HepG2 (cell line): ENCODE results near the gene NDRG3. TPM values are rescaled to one million over a fixed set of nuclear protein-coding genes. Genes with fewer than 3 reads are reported as not detected.

Experiments
- ATAC-seq: fragments of 200-7000 bp; cut with Tn5 transposase; 3 replicates; pipeline ENCODE4 v1.9.1; 2020; ENCODE audit warnings: mild to moderate bottlenecking, moderate library complexity
- BruUV-seq: library from RNA; stranded (reverse); fragments of 400-500 nt; replicated peaks from 2 replicates; lab custom pipeline; 2021; lab: Mats Ljungman, UMichigan
- CTCF ChIA-PET: fragments of 300-600 bp; formaldehyde crosslinking; extraction: SDS; loops from one replicate; lab custom pipeline; 2021; ENCODE audit warnings: low total read pairs, inconsistent platforms, low intra/inter-chr PET ratio; lab: Yijun Ruan, JAX
- POLR2A ChIA-PET: fragments of 350-600 bp; sonication (Branson Sonifier 250); formaldehyde crosslinking; loops from one replicate; lab custom pipeline; 2020; ENCODE audit warnings: antibody characterized with exemption, inconsistent platforms; lab: Yijun Ruan, JAX
- DNase-seq: peaks from one replicate; pipeline ENCODE4 v3.0.0-alpha.2; 2015; ENCODE audit warnings: low spot score
- FAIRE-seq: peaks from 3 replicates; lab custom pipeline; 2011; peaks lifted over from hg19 to GRCh38; lab: Jason Lieb, UNC
- H2AFZ ChIP-seq: one replicate; pipeline ENCODE4 v1.6.1; 2011; ENCODE audit warnings: low read length, inconsistent platforms
- H3K27ac ChIP-seq: fragments of 300-600 bp; 3 replicates; pipeline ENCODE4 v1.8.0; 2011; ENCODE audit warnings: mixed run types, mild to moderate bottlenecking, mixed read lengths, low read length, inconsistent platforms; ENCODE audit not compliant: insufficient read depth; ENCODE audit errors: extremely low read length
- H3K27me3 ChIP-seq, 2 experiments: fragments of 200-600 bp in 1 of 2; 2 replicates in 1 of 2; 3 replicates in 1 of 2; pipeline versions ENCODE4 v1.6.0 to v1.8.0; 2011; ENCODE audit warnings: low read length in 2 of 2, mild to moderate bottlenecking in 2 of 2, moderate library complexity in 2 of 2, inconsistent platforms in 1 of 2; ENCODE audit not compliant: insufficient read depth in 2 of 2, control insufficient read depth in 1 of 2
- H3K36me3 ChIP-seq, 2 experiments: fragments of 200-600 bp in 1 of 2; replicated peaks in 1 of 2; 2 replicates in 1 of 2; 3 replicates in 1 of 2; pipeline versions ENCODE4 v1.5.1 to v1.8.0; 2011; ENCODE audit warnings: low read length in 2 of 2, inconsistent platforms in 1 of 2; ENCODE audit not compliant: insufficient read depth in 2 of 2, control insufficient read depth in 1 of 2
- H3K4me1 ChIP-seq: 2 replicates; pipeline ENCODE4 v1.5.1; 2012; ENCODE audit warnings: low read length, inconsistent platforms; ENCODE audit not compliant: insufficient read depth
- H3K4me2 ChIP-seq: 2 replicates; pipeline ENCODE4 v1.6.0; 2011; ENCODE audit warnings: low read depth, low read length, inconsistent platforms
- H3K4me3 ChIP-seq, 3 experiments: fragments of 200-600 bp in 1 of 3; sonication (generic), shearing (Covaris generic) in 1 of 3; replicated peaks in 1 of 3; 2 replicates each; pipeline ENCODE4 v1.5.1; 2011 to 2016; ENCODE audit warnings: low read length in 3 of 3, inconsistent platforms in 2 of 3, low read depth in 2 of 3, mild to moderate bottlenecking in 2 of 3, control low read depth in 1 of 3, mixed read lengths in 1 of 3; ENCODE audit not compliant: insufficient read depth in 1 of 3
- H3K79me2 ChIP-seq: one replicate; pipeline ENCODE4 v1.6.1; 2011; ENCODE audit warnings: low read length, inconsistent platforms; ENCODE audit not compliant: insufficient read depth
- H3K9ac ChIP-seq: 2 replicates; pipeline ENCODE4 v1.6.0; 2011; ENCODE audit warnings: mild to moderate bottlenecking, low read depth, low read length, inconsistent platforms; ENCODE audit not compliant: insufficient read depth
- H3K9me3 ChIP-seq: 2 replicates; pipeline ENCODE4 v1.5.1; 2012; ENCODE audit warnings: mild to moderate bottlenecking, low read length
- H4K20me1 ChIP-seq: 2 replicates; pipeline ENCODE4 v1.6.0; 2011; ENCODE audit warnings: inconsistent platforms, mild to moderate bottlenecking, low read length, moderate library complexity; ENCODE audit not compliant: insufficient read depth
- ARNT ChIP-seq: fragments of 450-650 bp; IDR thresholded peaks from 2 replicates; pipeline ENCODE4 v1.6.1; 2017
- TBX2 ChIP-seq: sonication (generic); formaldehyde crosslinking; IDR thresholded peaks from 2 replicates; pipeline ENCODE4 v1.5.0; 2020; ENCODE audit warnings: missing genetic modification reagents, mild to moderate bottlenecking, borderline replicate concordance
- ZBTB42 ChIP-seq: sonication (generic); formaldehyde crosslinking; IDR thresholded peaks from 2 replicates; pipeline ENCODE4 v1.5.0; 2020; ENCODE audit warnings: mild to moderate bottlenecking, missing genetic modification reagents
- ZMYM4 ChIP-seq: sonication (generic); formaldehyde crosslinking; IDR thresholded peaks from 2 replicates; pipeline ENCODE4 v1.8.1; 2023; ENCODE audit warnings: mild to moderate bottlenecking, missing genetic modification reagents
- ZNF737 ChIP-seq: sonication (generic); formaldehyde crosslinking; IDR thresholded peaks from 2 replicates; pipeline ENCODE4 v1.5.0; 2020; ENCODE audit warnings: missing genetic modification reagents, mild to moderate bottlenecking, borderline replicate concordance
- ZNF770 ChIP-seq: sonication (generic); formaldehyde crosslinking; IDR thresholded peaks from 2 replicates; pipeline ENCODE4 v1.5.0; 2020; ENCODE audit warnings: mild to moderate bottlenecking, missing genetic modification reagents
- ZUFSP ChIP-seq: sonication (generic); formaldehyde crosslinking; IDR thresholded peaks from 2 replicates; pipeline ENCODE4 v1.9.0; 2021; ENCODE audit warnings: missing genetic modification reagents, mild to moderate bottlenecking, borderline replicate concordance
- WGBS: methylation state at CpG from one replicate; pipeline ENCODE4 v1.1.6; 2017; ENCODE audit warnings: low lambda C conversion rate; 5-methylcytosine and 5-hydroxymethylcytosine counted together
- in situ Hi-C: cut with HindIII; loops from 2 replicates; pipeline ENCODE4 v1.10.0; 2017; ENCODE audit warnings: low pct_unique_long_range_greater_than_20kb; ENCODE audit not compliant: extremely low pct_ligation_motif_present
- intact Hi-C: fragments of 100-400 bp; cut with micrococcal nuclease; formaldehyde crosslinking; loops from one replicate; pipeline ENCODE4 v1.10.0; 2022; ENCODE audit not compliant: unreplicated experiment
- polyA plus RNA-seq, 8 experiments: library from polyadenylated mRNA; depleted of rRNA in 3 of 8; stranded (reverse) in 7 of 8; unstranded in 1 of 8; fragments of >200 nt; fragmentation: Illumina TruSeq in 4 of 8; extraction: Trizol in 4 of 8; gene quantifications; 2 replicates each; pipeline versions ENCODE4 v1.2.1 to v1.2.3, GENCODE V29; 2011 to 2016; ENCODE audit warnings: low read depth in 4 of 8, missing spikeins in 1 of 8, mixed read lengths in 1 of 8; ENCODE audit not compliant: insufficient read depth in 1 of 8
- total RNA-seq, 5 experiments: library from RNA; depleted of rRNA; stranded (reverse); fragments of >200 nt; fragmentation: Illumina TruSeq; extraction: Trizol; gene quantifications; 2 replicates each; pipeline ENCODE4 v1.2.3, GENCODE V29; 2016; ENCODE audit warnings: low read depth in 1 of 5

NDRG3 gene
- total and polyA plus RNA-seq, 2 of the 13 experiments (the other 11 are each of a cell fraction or from before 2014, with no cell fraction given): 36.0 to 40.5 TPM

- TF ChIP-seq ZMYM4 (CRISPR knock-in tag): no peak
Observed at GRCh38 chr20:36656733-36657132, 89.2 kb downstream of the NDRG3 start (continued).

- no peak overlapping the region for H3K4me2 ChIP-seq
- peaks cover 10 to 27% of the 10 kb centered on the region in 2 experiments for H3K36me3 ChIP-seq
- no peak overlapping the region for H3K9ac ChIP-seq
- no peak overlapping the region for H3K27ac ChIP-seq
- in situ Hi-C loops (no loop called here), intact Hi-C loops (no loop called here)
- ChIA-PET POLR2A (interaction anchor here (1.2 kb wide), 1 partner anchor 12 kb away, joined by 3 read pairs; no protein-coding TSS in a partner anchor), CTCF (no interaction called here)
- no peaks in the 10 kb centered on the region for H3K4me1 ChIP-seq
- no TSS peak for BruUV-seq
- ATAC-seq: no peak
- no peak for TF ChIP-seq ZNF737 (CRISPR knock-in tag)
- no peaks in the 10 kb centered on the region for H3K9me3 ChIP-seq
- no peaks in the 10 kb centered on the region for H3K27me3 ChIP-seq
- H3K79me2 ChIP-seq: no peaks in the 10 kb centered on the region
- 98% methylated on average over 3 of the region's 3 CpGs for WGBS
- FAIRE-seq: no peak
- H2AFZ ChIP-seq: no peak overlapping the region
- H4K20me1 ChIP-seq: no peaks in the 10 kb centered on the region
- no peak overlapping the region for H3K4me3 ChIP-seq
- DNase-seq: no peak
Observed at GRCh38 chr20:36655004-36655403, 90.9 kb downstream of the NDRG3 start.

- peaks cover 10 to 26% of the 10 kb centered on the region in 2 experiments for H3K36me3 ChIP-seq
- H4K20me1 ChIP-seq: no peaks in the 10 kb centered on the region
- POLR2A ChIA-PET: interaction anchor here (1.2 kb wide), 1 partner anchor 11 kb away, joined by 3 read pairs; no protein-coding TSS in a partner anchor
- intact Hi-C loops (no loop called here), in situ Hi-C loops (no loop called here)
- no peak overlapping the region for H2AFZ ChIP-seq
- DNase-seq (no peak), FAIRE-seq (no peak), ATAC-seq (no peak)
- 94% methylated on average over 8 of the region's 8 CpGs for WGBS
- H3K4me3 ChIP-seq: no peak overlapping the region
- no peak overlapping the region for H3K4me2 ChIP-seq
- H3K4me1 ChIP-seq: no peaks in the 10 kb centered on the region
- H3K9me3 ChIP-seq: no peaks in the 10 kb centered on the region
- H3K27me3 ChIP-seq: no peaks in the 10 kb centered on the region
- no peak overlapping the region for H3K9ac ChIP-seq
- CTCF ChIA-PET: no interaction called here
- BruUV-seq: no TSS peak
- no peak overlapping the region for H3K27ac ChIP-seq
- no peaks in the 10 kb centered on the region for H3K79me2 ChIP-seq
- TF ChIP-seq ZBTB42 (CRISPR knock-in tag) (no peak), ZUFSP (CRISPR knock-in tag) (no peak), ARNT (no peak), ZNF770 (CRISPR knock-in tag) (no peak), TBX2 (no peak)
- TF ChIP-seq, all 625 proteins: peak for 0
Observed at GRCh38 chr20:36654506-36654905, 91.4 kb downstream of the NDRG3 start.
